Smooth muscle cell (in vitro differentiated cells): Measurements from ENCODE around the gene RHCG. TPM values are rescaled to one million over a fixed set of nuclear protein-coding genes. Genes with fewer than 3 reads are reported as not detected.

Source experiments
- DNase-seq: peaks from one replicate; lab custom pipeline; 2025; ENCODE audit not compliant: unreplicated experiment; lab: John Stamatoyannopoulos, UW
- H2AFZ ChIP-seq: fragments of 200-600 bp; sonication (generic); 2 replicates; pipeline ENCODE4 v1.6.0; 2016; ENCODE audit warnings: antibody characterized with exemption, low read depth, mild to moderate bottlenecking
- H3F3A ChIP-seq: fragments of 200-600 bp; sonication (generic); 2 replicates; pipeline ENCODE4 v1.6.0; 2017; ENCODE audit warnings: antibody characterized with exemption, low read depth
- H3K27ac ChIP-seq: fragments of 200-600 bp; sonication (generic); 2 replicates; pipeline ENCODE4 v1.5.1; 2016; ENCODE audit warnings: low read depth, mild to moderate bottlenecking
- H3K27me3 ChIP-seq: fragments of 200-600 bp; sonication (generic); 2 replicates; pipeline ENCODE4 v1.6.1; 2016; ENCODE audit warnings: low read depth, mild to moderate bottlenecking
- H3K36me3 ChIP-seq: fragments of 200-600 bp; sonication (generic); 2 replicates; pipeline ENCODE4 v1.5.1; 2016; ENCODE audit warnings: low read depth
- H3K4me1 ChIP-seq: fragments of 200-600 bp; sonication (generic); 2 replicates; pipeline ENCODE4 v1.5.1; 2016; ENCODE audit warnings: low read depth
- H3K4me2 ChIP-seq: fragments of 200-600 bp; sonication (generic); 2 replicates; pipeline ENCODE4 v1.6.0; 2016; ENCODE audit warnings: mild to moderate bottlenecking
- H3K4me3 ChIP-seq: fragments of 200-600 bp; sonication (generic); 2 replicates; pipeline ENCODE4 v1.5.1; 2016; ENCODE audit warnings: mild to moderate bottlenecking
- H3K79me2 ChIP-seq: fragments of 200-600 bp; sonication (generic); 2 replicates; pipeline ENCODE4 v1.6.0; 2016; ENCODE audit warnings: low read depth, mild to moderate bottlenecking
- H3K9ac ChIP-seq: fragments of 200-600 bp; sonication (generic); 2 replicates; pipeline ENCODE4 v1.6.0; 2016; ENCODE audit warnings: low read depth
- H3K9me3 ChIP-seq: fragments of 200-600 bp; sonication (generic); replicated peaks from 2 replicates; pipeline ENCODE4 v1.5.1; 2016; ENCODE audit warnings: low read depth
- H4K20me1 ChIP-seq: fragments of 200-600 bp; sonication (generic); 2 replicates; pipeline ENCODE4 v1.6.0; 2016; ENCODE audit warnings: low read depth
- WGBS: methylation state at CpG from one replicate; pipeline ENCODE4 v1.1.7; 2016; ENCODE audit warnings: low lambda C conversion rate; 5-methylcytosine and 5-hydroxymethylcytosine counted together
- polyA plus RNA-seq: library from polyadenylated mRNA; unstranded; fragments of >200 nt; fragmentation: Nextera tagmentation; extraction: Ambion mirVana; gene quantifications from 2 replicates; pipeline ENCODE4 v1.2.1, GENCODE V29; 2016
- total RNA-seq: library from RNA; depleted of rRNA; stranded (reverse); fragments of >200 nt; gene quantifications from 2 replicates; pipeline ENCODE4 v1.2.3, GENCODE V29; 2014
- TF ChIP-seq, protein P1 (sequence below): fragments of 200-600 bp; sonication (generic); IDR thresholded peaks from 2 replicates; pipeline ENCODE4 v1.5.1; 2017; ENCODE audit warnings: borderline replicate concordance, mild to moderate bottlenecking, antibody characterized with exemption; ENCODE audit not compliant: insufficient read depth, poor library complexity, severe bottlenecking

Gene RHCG
- total and polyA plus RNA-seq, 2 experiments from 2014 or later, result 10.9 to 12.0 TPM

DNA sequence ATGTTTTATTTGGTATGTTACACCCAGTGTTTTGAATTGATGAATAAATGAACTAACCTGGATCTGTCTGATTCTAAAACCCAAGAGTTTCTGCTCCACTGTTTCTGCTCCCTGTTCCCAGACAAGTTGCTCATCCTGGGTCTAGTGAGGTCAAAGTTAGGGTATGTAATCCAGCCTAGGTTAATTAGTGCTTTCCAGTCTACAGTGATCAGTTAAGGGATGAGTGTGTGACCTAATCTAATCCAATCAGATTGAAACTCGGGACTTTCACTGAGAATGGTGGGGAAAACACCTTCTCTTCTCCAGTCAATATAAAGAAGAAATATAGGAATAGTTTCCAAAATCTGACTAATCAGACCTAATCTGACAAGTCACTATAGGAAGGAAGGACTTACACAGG lies 27.8 kb upstream of the RHCG start:
- no peak overlapping the region for H3K9ac ChIP-seq
- H3K9me3 ChIP-seq, result no peaks in the 10 kb centered on the region
- H3K4me3 ChIP-seq, result no peak overlapping the region
- no peak overlapping the region for H3K4me2 ChIP-seq
- TF ChIP-seq, protein P1, sequence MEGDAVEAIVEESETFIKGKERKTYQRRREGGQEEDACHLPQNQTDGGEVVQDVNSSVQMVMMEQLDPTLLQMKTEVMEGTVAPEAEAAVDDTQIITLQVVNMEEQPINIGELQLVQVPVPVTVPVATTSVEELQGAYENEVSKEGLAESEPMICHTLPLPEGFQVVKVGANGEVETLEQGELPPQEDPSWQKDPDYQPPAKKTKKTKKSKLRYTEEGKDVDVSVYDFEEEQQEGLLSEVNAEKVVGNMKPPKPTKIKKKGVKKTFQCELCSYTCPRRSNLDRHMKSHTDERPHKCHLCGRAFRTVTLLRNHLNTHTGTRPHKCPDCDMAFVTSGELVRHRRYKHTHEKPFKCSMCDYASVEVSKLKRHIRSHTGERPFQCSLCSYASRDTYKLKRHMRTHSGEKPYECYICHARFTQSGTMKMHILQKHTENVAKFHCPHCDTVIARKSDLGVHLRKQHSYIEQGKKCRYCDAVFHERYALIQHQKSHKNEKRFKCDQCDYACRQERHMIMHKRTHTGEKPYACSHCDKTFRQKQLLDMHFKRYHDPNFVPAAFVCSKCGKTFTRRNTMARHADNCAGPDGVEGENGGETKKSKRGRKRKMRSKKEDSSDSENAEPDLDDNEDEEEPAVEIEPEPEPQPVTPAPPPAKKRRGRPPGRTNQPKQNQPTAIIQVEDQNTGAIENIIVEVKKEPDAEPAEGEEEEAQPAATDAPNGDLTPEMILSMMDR, result no peak
- no peaks in the 10 kb centered on the region for H3K27me3 ChIP-seq
- H4K20me1 ChIP-seq, result no peaks in the 10 kb centered on the region
- H3K27ac ChIP-seq, result no peak overlapping the region
- no peaks in the 10 kb centered on the region for H3K36me3 ChIP-seq
- H3F3A ChIP-seq, result no peaks in the 10 kb centered on the region
- H2AFZ ChIP-seq, result no peak overlapping the region
- DNase-seq, result no peak
- no peaks in the 10 kb centered on the region for H3K4me1 ChIP-seq
- H3K79me2 ChIP-seq, result no peaks in the 10 kb centered on the region
- 75% methylated on average over 1 of the region's 1 CpG for WGBS

DNA sequence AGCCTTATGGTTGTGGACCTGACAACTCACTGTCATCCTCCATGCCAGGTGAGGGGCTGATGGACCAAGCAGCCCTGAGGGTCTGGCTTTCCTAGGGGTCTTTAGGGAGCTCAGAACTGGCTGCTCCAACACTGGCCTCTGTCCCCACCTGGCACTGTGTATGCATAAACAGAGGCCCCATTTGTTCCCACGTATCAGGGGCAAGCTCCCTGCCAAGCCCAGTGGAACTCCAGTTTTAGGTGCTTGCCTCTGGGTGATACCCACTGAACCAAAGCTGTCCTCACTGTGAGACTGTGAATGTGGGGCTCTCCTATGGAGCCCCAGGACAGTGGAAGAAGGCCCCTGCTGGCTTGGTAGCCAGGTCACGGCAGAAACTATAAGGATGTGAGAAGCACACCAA lies 26.7 kb upstream of the RHCG start:
- WGBS, result 72% methylated on average over 2 of the region's 2 CpGs
- H3K4me3 ChIP-seq, result no peak overlapping the region
- no peak for DNase-seq
- H3K27ac ChIP-seq, result no peak overlapping the region
- no peak overlapping the region for H2AFZ ChIP-seq
- H3F3A ChIP-seq, result no peaks in the 10 kb centered on the region
- no peak overlapping the region for H3K9ac ChIP-seq
- H3K4me1 ChIP-seq, result no peaks in the 10 kb centered on the region
- H4K20me1 ChIP-seq, result no peaks in the 10 kb centered on the region
- H3K79me2 ChIP-seq, result no peaks in the 10 kb centered on the region
- no peaks in the 10 kb centered on the region for H3K36me3 ChIP-seq
- H3K9me3 ChIP-seq, result no peaks in the 10 kb centered on the region
- peaks cover under 1% of the 10 kb centered on the region for H3K27me3 ChIP-seq
- TF ChIP-seq, protein P1, result no peak
- no peak overlapping the region for H3K4me2 ChIP-seq

DNA sequence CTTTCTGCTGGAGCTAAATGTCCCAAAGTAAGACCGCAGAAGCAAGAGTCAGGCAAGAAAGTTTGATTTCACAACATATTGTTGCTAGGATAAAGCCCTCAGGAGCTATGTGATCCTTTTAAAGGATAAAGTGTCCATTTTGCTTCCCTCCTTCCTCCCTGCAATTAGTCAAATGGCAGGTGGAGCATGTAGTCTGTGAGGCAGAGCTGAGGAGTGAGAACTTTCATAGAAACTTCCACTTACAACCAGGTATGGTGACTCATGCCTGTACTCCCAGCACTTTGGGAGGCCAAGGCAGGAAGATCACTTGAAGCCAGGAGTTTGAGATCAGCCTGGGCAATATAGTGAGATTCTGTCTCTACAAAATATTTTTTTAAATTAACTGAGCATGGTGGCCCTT lies 25.2 kb upstream of the RHCG start:
- 96% methylated on average over 1 of the region's 1 CpG for WGBS
- Histone ChIP-seq H3K9ac (no peak overlapping the region), H3K36me3 (no peaks in the 10 kb centered on the region), H2AFZ (no peak overlapping the region), H3K79me2 (no peaks in the 10 kb centered on the region), H3K4me2 (no peak overlapping the region), H3K27me3 (peaks cover 14% of the 10 kb centered on the region), H3K27ac (no peak overlapping the region), H3K9me3 (no peaks in the 10 kb centered on the region), H3K4me1 (no peaks in the 10 kb centered on the region), H3K4me3 (no peak overlapping the region), H4K20me1 (no peaks in the 10 kb centered on the region), H3F3A (no peaks in the 10 kb centered on the region)
- no peak for DNase-seq
- TF ChIP-seq, protein P1, result no peak

DNA sequence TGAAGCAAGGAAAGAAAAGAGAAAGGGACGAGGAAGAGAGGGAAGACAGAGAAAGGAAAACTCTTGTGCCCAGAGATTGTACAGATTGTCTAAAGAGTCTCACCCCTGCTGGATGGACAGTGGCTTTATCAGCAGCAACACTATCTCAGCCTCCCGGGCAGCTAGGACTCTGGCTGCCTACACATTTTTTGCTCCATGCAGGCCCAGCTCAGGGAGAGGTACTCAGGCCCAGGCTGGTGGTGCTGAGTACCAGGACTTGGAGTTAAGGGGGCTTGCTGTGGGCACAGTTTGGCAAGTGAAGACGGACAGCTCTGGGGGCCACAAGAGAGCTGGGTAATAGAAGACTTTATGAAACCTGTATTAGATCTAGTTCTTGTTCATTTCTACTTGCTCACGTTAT lies 19.1 kb upstream of the RHCG start:
- DNase-seq, result no peak
- no peaks in the 10 kb centered on the region for H3K4me1 ChIP-seq
- WGBS, result 79% methylated on average over 4 of the region's 4 CpGs
- H2AFZ ChIP-seq, result no peak overlapping the region
- TF ChIP-seq, protein P1, result no peak
- H3K79me2 ChIP-seq, result no peaks in the 10 kb centered on the region
- no peaks in the 10 kb centered on the region for H3K36me3 ChIP-seq
- no peak overlapping the region for H3K9ac ChIP-seq
- H3K27me3 ChIP-seq, result peaks cover 47% of the 10 kb centered on the region
- no peak overlapping the region for H3K4me2 ChIP-seq
- H3F3A ChIP-seq, result no peaks in the 10 kb centered on the region
- H4K20me1 ChIP-seq, result no peaks in the 10 kb centered on the region
- no peak overlapping the region for H3K4me3 ChIP-seq
- H3K9me3 ChIP-seq, result no peaks in the 10 kb centered on the region
- H3K27ac ChIP-seq, result no peak overlapping the region
